Fibroblast of pulmonary artery (primary cell): ENCODE results near the gene SLC39A11.

Experiments
- DNase-seq: peaks from one replicate; pipeline ENCODE4 v3.0.0-alpha.2; 2010; ENCODE audit warnings: low read depth
- H3K4me3 ChIP-seq: replicated peaks from 2 replicates; pipeline ENCODE4 v1.5.1; 2011; ENCODE audit warnings: low read depth, mild to moderate bottlenecking, control low read depth, low read length, moderate library complexity
- TF ChIP-seq, protein P1 (sequence below): IDR thresholded peaks from 2 replicates; pipeline ENCODE4 v1.5.1; 2011; ENCODE audit warnings: mild to moderate bottlenecking, control low read depth, low read length, inconsistent platforms; ENCODE audit errors: missing control alignments

SLC39A11 gene

DNA sequence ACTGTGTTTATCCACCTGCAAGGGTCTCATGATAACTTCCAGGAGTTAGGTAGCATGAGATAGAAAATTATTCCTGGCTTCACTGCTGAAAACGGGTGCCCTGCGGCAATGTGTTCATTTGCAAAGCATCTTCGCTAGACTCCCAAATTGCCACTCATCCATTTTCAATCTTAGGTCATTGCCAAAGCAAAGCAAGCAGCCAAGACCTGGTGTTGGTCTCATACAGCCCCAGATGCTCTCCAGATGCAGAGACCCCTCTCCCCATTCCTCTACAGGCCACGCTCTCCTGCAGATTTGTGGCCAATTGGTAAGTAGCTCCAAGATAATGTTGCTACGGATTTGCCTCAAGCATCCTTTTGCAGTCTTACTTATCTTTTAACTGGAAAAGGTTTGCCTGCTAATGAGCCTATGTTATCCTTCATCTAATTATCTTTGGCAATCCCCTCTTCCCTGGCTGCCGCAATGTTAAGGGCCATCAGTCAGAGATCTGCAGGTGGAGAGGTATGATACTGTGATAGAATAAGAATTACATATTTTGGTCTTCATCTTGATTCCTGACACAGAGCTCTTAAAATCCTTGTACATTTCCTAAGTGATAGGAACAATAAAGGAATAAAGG lies 222.0 kb downstream of the SLC39A11 start:
- H3K4me3 ChIP-seq = no peak overlapping the region
- TF ChIP-seq, protein P1, sequence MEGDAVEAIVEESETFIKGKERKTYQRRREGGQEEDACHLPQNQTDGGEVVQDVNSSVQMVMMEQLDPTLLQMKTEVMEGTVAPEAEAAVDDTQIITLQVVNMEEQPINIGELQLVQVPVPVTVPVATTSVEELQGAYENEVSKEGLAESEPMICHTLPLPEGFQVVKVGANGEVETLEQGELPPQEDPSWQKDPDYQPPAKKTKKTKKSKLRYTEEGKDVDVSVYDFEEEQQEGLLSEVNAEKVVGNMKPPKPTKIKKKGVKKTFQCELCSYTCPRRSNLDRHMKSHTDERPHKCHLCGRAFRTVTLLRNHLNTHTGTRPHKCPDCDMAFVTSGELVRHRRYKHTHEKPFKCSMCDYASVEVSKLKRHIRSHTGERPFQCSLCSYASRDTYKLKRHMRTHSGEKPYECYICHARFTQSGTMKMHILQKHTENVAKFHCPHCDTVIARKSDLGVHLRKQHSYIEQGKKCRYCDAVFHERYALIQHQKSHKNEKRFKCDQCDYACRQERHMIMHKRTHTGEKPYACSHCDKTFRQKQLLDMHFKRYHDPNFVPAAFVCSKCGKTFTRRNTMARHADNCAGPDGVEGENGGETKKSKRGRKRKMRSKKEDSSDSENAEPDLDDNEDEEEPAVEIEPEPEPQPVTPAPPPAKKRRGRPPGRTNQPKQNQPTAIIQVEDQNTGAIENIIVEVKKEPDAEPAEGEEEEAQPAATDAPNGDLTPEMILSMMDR = no peak
- no peak for DNase-seq

DNA sequence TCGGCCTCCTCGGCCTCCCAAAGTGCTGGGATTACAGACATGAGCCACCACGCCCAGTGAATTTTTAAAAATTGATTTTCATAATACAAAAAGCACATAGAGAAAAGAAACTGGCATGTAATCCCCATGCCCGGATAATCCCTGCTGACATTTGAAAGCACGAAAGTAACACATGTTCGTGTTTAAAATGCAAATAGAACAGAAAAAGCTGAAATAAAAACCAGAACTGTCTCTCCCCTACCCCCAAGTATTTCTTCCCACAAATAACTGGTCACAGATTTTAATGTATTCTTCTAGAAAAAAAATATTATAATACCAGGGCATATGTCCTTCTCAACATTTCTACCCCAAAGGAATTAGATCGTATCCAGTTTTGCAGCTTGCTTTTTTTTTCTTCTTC lies 222.9 kb downstream of the SLC39A11 start:
- H3K4me3 ChIP-seq = no peak overlapping the region
- TF ChIP-seq, protein P1 = no peak
- DNase-seq = no peak

DNA sequence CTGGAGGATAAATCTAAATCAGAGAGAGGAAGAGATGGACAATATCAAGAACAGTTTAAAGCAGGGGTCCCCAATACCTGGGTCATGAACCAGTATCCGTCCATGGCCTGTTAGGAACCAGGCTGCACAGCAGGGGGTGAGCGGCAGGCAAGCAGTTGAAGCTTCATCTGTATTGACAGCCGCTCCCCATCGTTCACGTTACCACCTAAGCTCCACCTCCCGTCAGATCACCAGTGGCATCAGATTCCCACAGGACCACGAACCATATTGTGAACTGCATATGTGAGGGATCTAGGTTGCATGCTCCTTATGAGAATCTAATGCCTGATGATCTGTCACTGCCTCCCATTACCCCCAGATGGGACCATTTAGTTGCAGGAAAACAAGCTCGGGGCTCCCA lies 226.5 kb downstream of the SLC39A11 start:
- TF ChIP-seq, protein P1 = no peak
- no peak overlapping the region for H3K4me3 ChIP-seq
- DNase-seq = no peak

DNA sequence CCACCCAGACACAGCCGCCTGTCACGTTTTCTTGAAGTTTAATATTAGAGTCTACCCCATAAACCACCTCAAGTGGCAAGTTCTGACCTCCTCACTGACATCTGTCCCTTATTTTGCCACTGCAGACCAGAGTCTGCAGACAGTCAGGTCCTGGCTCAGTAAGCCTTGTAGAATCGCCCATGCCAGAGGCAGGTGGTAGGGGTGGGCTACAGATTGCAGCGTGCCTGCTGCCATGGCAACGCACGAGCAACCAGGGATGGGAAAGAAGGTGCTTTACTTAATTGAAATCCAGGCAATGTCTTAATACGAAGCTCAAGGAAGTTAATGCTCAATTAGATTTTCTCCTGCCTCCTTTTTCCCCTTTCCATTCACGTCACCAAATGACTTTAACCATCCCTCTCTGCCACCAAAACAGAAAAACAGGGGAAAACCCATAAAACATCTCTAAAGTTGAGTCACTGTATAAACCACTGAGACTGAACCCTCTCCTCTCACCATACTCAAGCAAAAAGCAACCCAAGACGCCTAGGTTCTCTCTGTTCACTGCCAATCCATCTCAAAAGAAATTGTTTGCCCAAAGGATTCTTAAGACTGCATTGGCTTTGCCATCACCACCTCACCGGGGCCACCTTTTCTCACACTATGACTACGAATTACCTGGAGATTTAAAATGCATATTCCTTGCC lies 228.8 kb downstream of the SLC39A11 start:
- no peak overlapping the region for H3K4me3 ChIP-seq
- TF ChIP-seq, protein P1 = no peak
- DNase-seq = no peak

DNA sequence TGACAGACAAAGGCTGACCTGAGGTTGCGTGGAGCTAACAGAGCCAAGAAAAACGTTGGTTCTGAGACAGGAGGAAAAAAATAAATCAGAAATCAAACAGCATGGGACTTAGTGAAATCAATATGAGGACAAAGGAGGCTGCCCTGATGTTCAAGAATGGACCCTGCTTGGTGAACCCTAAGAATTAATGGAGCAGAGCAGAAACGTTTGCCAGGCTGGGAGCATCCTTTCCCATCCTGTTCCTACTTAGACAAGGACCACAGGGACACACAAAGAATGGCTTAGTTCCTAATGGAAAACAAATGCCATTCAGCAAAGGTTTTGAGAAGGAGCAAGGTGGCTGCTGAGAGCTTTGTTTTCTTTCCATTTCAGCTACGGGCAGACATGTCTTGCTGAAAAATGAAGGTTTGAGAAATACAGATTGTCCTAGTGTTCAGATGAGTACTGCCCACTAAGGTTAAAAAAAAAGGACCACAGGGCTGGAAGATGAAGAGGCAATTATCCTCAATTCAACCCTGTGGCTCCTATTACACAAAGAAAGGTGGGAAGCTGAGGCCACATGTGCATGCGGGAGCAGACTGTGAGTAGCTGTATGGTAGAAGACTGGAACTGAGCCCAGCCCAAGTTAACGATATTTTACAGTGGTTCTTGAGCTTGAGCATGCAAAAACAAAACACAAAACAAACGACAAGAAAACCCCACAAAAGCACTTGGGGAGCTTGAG lies 230.1 kb downstream of the SLC39A11 start:
- DNase-seq = no peak
- TF ChIP-seq, protein P1 = no peak
- no peak overlapping the region for H3K4me3 ChIP-seq

DNA sequence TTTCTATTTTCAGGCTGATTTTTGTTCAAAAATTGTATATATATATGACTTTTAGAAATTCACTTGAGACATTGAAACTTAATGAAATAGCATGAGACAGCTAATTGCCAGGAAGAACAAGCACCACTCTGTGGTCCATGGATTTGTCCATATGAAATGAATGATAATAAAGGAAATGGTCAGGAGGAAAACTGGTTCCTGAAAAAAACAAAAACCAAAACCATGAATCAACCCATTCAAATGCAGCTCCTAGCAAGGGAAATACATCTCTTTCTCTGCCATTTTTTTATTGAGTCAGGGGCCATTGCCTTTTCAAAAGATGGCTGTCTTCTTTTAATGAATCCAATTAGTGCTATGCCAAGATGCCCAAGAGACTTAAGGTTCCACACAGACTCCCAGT lies 230.7 kb downstream of the SLC39A11 start:
- no peak for DNase-seq
- TF ChIP-seq, protein P1 = no peak
- H3K4me3 ChIP-seq = no peak overlapping the region

DNA sequence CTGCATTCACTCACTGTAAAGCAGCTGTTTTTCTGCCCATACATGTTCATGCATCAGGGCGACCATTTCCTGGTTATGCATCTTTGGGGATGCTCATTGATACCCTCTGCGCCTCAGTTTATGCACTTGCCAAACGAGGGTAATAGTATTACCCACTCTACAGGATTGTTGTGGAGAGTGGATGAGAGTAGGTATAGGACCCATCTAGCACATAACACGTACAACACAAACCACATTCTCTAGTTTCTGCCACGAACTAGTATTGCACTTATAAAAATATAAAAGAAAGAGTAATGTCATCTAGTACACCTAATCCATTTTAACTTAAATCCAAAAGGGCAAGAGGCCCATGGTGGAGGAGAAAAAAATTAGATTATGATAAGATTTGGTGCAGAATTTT lies 231.7 kb downstream of the SLC39A11 start:
- H3K4me3 ChIP-seq = no peak overlapping the region
- TF ChIP-seq, protein P1 = no peak
- DNase-seq = no peak
